ENCODE measurements around the gene CPSF6. TPM values are rescaled to one million over a fixed set of nuclear protein-coding genes. Genes with fewer than 3 reads are reported as not detected.
A peak's percentile ranks its signal among the peaks of the same experiment; 100 is the strongest.

Gene CPSF6
- total RNA-seq, 5 donors from 2014 or later (not counting 1 experiment from before 2014, with no cell fraction given) = 84.3 to 111 (median 86.7) TPM

- ATAC-seq (replicated peaks in 1 of 4) (no peak), DNase-seq (no peak)
- Mint-ChIP-seq H3K9me3 (no peaks in the 10 kb centered on the region), H3K36me3 (no peaks in the 10 kb centered on the region), H3K4me1 (peaks cover 25 to 31% (median 27%) of the 10 kb centered on the region in 3 donors), H3K4me3 (no peak overlapping the region), H3K27ac (no peak overlapping the region), H3K27me3 (peaks cover 12 to 32% of the 10 kb centered on the region in 2 donors)
- CTCF ChIA-PET = interaction anchor here (0.5 to 1.2 kb wide), 2 partner anchors 22 to 46 kb away, joined by 4 to 5 read pairs; no protein-coding TSS in a partner anchor
- WGBS (ENCODE audit: insufficient coverage) = no CpG with 5 or more reads among the region's 3 CpGs
- POLR2A ChIA-PET = interaction anchor here in 1 of 2 donors (0.5 kb wide), 1 partner anchor 40 kb away, joined by 8 read pairs; no protein-coding TSS in a partner anchor
- Histone ChIP-seq H3K9me3 (no peaks in the 10 kb centered on the region), H3K27me3 (replicated peaks in 1 of 2; ENCODE audit: control insufficient read depth in 2 of 2, extremely low read depth in 1 of 2, insufficient read depth in 2 of 2, low read length in 1 of 2) (peaks cover 3 to 12% of the 10 kb centered on the region in 2 experiments), H3K4me1 (ENCODE audit: control insufficient read depth in 1 of 2, extremely low read depth in 1 of 2, insufficient read depth in 2 of 2, low read length in 2 of 2) (peaks cover 4 to 8% of the 10 kb centered on the region in 2 experiments), H3K36me3 (ENCODE audit: control insufficient read depth in 2 of 2, extremely low read depth in 1 of 2, insufficient read depth in 1 of 2, low read length in 1 of 2) (no peaks in the 10 kb centered on the region), H3K4me3 (ENCODE audit: control insufficient read depth in 1 of 2, extremely low read depth in 1 of 2, low read length in 1 of 2) (no peak overlapping the region), H3K27ac (ENCODE audit: low read length) (no peak overlapping the region)
Measured at GRCh38 chr12:69287556-69287955, 48.2 kb downstream of the CPSF6 start.

- peaks cover 12 to 43% of the 10 kb centered on the region in 2 donors for H3K27me3 Mint-ChIP-seq
- H3K4me1 ChIP-seq (ENCODE audit: control insufficient read depth in 1 of 2, extremely low read depth in 1 of 2, insufficient read depth in 2 of 2, low read length in 2 of 2) = peaks cover 3 to 5% of the 10 kb centered on the region in 2 experiments
- no peaks in the 10 kb centered on the region for H3K36me3 ChIP-seq (ENCODE audit: control insufficient read depth in 2 of 2, extremely low read depth in 1 of 2, insufficient read depth in 1 of 2, low read length in 1 of 2)
- H3K36me3 Mint-ChIP-seq = no peaks in the 10 kb centered on the region
- peaks cover 0 to 12% of the 10 kb centered on the region in 2 experiments for H3K27me3 ChIP-seq (replicated peaks in 1 of 2; ENCODE audit: control insufficient read depth in 2 of 2, extremely low read depth in 1 of 2, insufficient read depth in 2 of 2, low read length in 1 of 2)
- H3K9me3 ChIP-seq = no peaks in the 10 kb centered on the region
- ChIA-PET POLR2A (interaction anchor here in 1 of 2 donors (0.5 to 1.1 kb wide), 2 partner anchors 41 to 299 kb away, joined by 6 to 10 read pairs; no protein-coding TSS in a partner anchor), CTCF (interaction anchor here (0.7 to 2.9 kb wide), 22 partner anchors 23 to 1352 kb away, joined by 3 to 32 read pairs (median 3); no protein-coding TSS in a partner anchor)
- no peak overlapping the region for H3K27ac ChIP-seq (ENCODE audit: low read length)
- H3K4me3 ChIP-seq (ENCODE audit: control insufficient read depth in 1 of 2, extremely low read depth in 1 of 2, low read length in 1 of 2) = no peak overlapping the region
- H3K4me1 Mint-ChIP-seq = peaks cover 5 to 19% (median 14%) of the 10 kb centered on the region in 3 donors
- H3K27ac Mint-ChIP-seq = no peak overlapping the region
- H3K4me3 Mint-ChIP-seq = no peak overlapping the region
- no peaks in the 10 kb centered on the region for H3K9me3 Mint-ChIP-seq
- 30% methylated on average over 6 of the region's 9 CpGs for WGBS (ENCODE audit: insufficient coverage)
- DNase-seq = peak; percentile 53 to 90 (median 75)
- ATAC-seq (replicated peaks in 1 of 4) = peak; percentile 100
Measured at GRCh38 chr12:69290545-69291277, 51.3 kb downstream of the CPSF6 start.

GRCh38 chr12:69291278-69291593 is 51.9 kb downstream of the CPSF6 start:
- peaks cover 13 to 43% of the 10 kb centered on the region in 2 donors for H3K27me3 Mint-ChIP-seq

GRCh38 chr12:69298133-69298532 is 58.8 kb downstream of the CPSF6 start:
- Histone ChIP-seq H3K9me3 (no peaks in the 10 kb centered on the region), H3K36me3 (ENCODE audit: control insufficient read depth in 2 of 2, extremely low read depth in 1 of 2, insufficient read depth in 1 of 2, low read length in 1 of 2) (no peaks in the 10 kb centered on the region), H3K27me3 (replicated peaks in 1 of 2; ENCODE audit: control insufficient read depth in 2 of 2, extremely low read depth in 1 of 2, insufficient read depth in 2 of 2, low read length in 1 of 2) (no peaks in the 10 kb centered on the region), H3K4me1 (ENCODE audit: control insufficient read depth in 1 of 2, extremely low read depth in 1 of 2, insufficient read depth in 2 of 2, low read length in 2 of 2) (peaks cover 0 to 2% of the 10 kb centered on the region in 2 experiments), H3K4me3 (ENCODE audit: control insufficient read depth in 1 of 2, extremely low read depth in 1 of 2, low read length in 1 of 2) (no peak overlapping the region), H3K27ac (ENCODE audit: low read length) (no peak overlapping the region)
- Mint-ChIP-seq H3K4me3 (no peak overlapping the region), H3K9me3 (peaks cover 0 to 4% (median 0%) of the 10 kb centered on the region in 3 donors), H3K27me3 (peaks cover 3 to 9% of the 10 kb centered on the region in 2 donors), H3K27ac (no peak overlapping the region), H3K4me1 (peaks cover 0 to 8% (median 6%) of the 10 kb centered on the region in 3 donors), H3K36me3 (peaks cover 4% of the 10 kb centered on the region)
- CTCF ChIA-PET = no interaction called here
- POLR2A ChIA-PET = no interaction called here
- DNase-seq (no peak), ATAC-seq (replicated peaks in 1 of 4) (no peak)
- WGBS (ENCODE audit: insufficient coverage) = no CpG with 5 or more reads among the region's 1 CpG

More at GRCh38 chr12:69291278-69291593, 51.9 kb downstream of the CPSF6 start:
- peaks cover 5 to 19% (median 12%) of the 10 kb centered on the region in 3 donors for H3K4me1 Mint-ChIP-seq
- no peak for DNase-seq
- H3K36me3 ChIP-seq (ENCODE audit: control insufficient read depth in 2 of 2, extremely low read depth in 1 of 2, insufficient read depth in 1 of 2, low read length in 1 of 2) = no peaks in the 10 kb centered on the region
- H3K4me3 ChIP-seq (ENCODE audit: control insufficient read depth in 1 of 2, extremely low read depth in 1 of 2, low read length in 1 of 2) = no peak overlapping the region
- no peaks in the 10 kb centered on the region for H3K9me3 Mint-ChIP-seq
- no peak for ATAC-seq (replicated peaks in 1 of 4)
- H3K27ac ChIP-seq (ENCODE audit: low read length) = no peak overlapping the region
- H3K27ac Mint-ChIP-seq = no peak overlapping the region
- H3K9me3 ChIP-seq = no peaks in the 10 kb centered on the region
- no peak overlapping the region for H3K4me3 Mint-ChIP-seq
- CTCF ChIA-PET = interaction anchor here (0.7 to 2.9 kb wide), 17 partner anchors 24 to 1352 kb away, joined by 3 to 32 read pairs (median 3); no protein-coding TSS in a partner anchor
- peaks cover 0 to 12% of the 10 kb centered on the region in 2 experiments for H3K27me3 ChIP-seq (replicated peaks in 1 of 2; ENCODE audit: control insufficient read depth in 2 of 2, extremely low read depth in 1 of 2, insufficient read depth in 2 of 2, low read length in 1 of 2)
- H3K4me1 ChIP-seq (ENCODE audit: control insufficient read depth in 1 of 2, extremely low read depth in 1 of 2, insufficient read depth in 2 of 2, low read length in 2 of 2) = peaks cover 3 to 5% of the 10 kb centered on the region in 2 experiments
- POLR2A ChIA-PET = interaction anchor here in 1 of 2 donors (0.5 to 1.1 kb wide), 2 partner anchors 40 to 298 kb away, joined by 6 to 10 read pairs; no protein-coding TSS in a partner anchor
- no peaks in the 10 kb centered on the region for H3K36me3 Mint-ChIP-seq

- H3K36me3 ChIP-seq (ENCODE audit: control insufficient read depth in 2 of 2, extremely low read depth in 1 of 2, insufficient read depth in 1 of 2, low read length in 1 of 2) = no peaks in the 10 kb centered on the region
- no peak overlapping the region for H3K4me3 ChIP-seq (ENCODE audit: control insufficient read depth in 1 of 2, extremely low read depth in 1 of 2, low read length in 1 of 2)
- ChIA-PET CTCF (no interaction called here), POLR2A (no interaction called here)
- Mint-ChIP-seq H3K27ac (no peak overlapping the region), H3K4me1 (peaks cover 0 to under 1% (median 0%) of the 10 kb centered on the region in 3 donors), H3K27me3 (peaks cover 3% of the 10 kb centered on the region in 2 donors), H3K4me3 (no peak overlapping the region), H3K9me3 (peaks cover 0 to 7% (median 0%) of the 10 kb centered on the region in 3 donors), H3K36me3 (peaks cover 4% of the 10 kb centered on the region)
- H3K27me3 ChIP-seq (replicated peaks in 1 of 2; ENCODE audit: control insufficient read depth in 2 of 2, extremely low read depth in 1 of 2, insufficient read depth in 2 of 2, low read length in 1 of 2) = no peaks in the 10 kb centered on the region
- no CpG with 5 or more reads among the region's 2 CpGs for WGBS (ENCODE audit: insufficient coverage)
- no peak overlapping the region for H3K27ac ChIP-seq (ENCODE audit: low read length)
- no peaks in the 10 kb centered on the region for H3K9me3 ChIP-seq
- DNase-seq = no peak
- no peak for ATAC-seq (replicated peaks in 1 of 4)
- H3K4me1 ChIP-seq (ENCODE audit: control insufficient read depth in 1 of 2, extremely low read depth in 1 of 2, insufficient read depth in 2 of 2, low read length in 2 of 2) = no peaks in the 10 kb centered on the region
Measured at GRCh38 chr12:69298947-69299346, 59.6 kb downstream of the CPSF6 start.

GRCh38 chr12:69304284-69304683 is 64.9 kb downstream of the CPSF6 start:
- Histone ChIP-seq H3K4me3 (ENCODE audit: control insufficient read depth in 1 of 2, extremely low read depth in 1 of 2, low read length in 1 of 2) (no peak overlapping the region), H3K4me1 (ENCODE audit: control insufficient read depth in 1 of 2, extremely low read depth in 1 of 2, insufficient read depth in 2 of 2, low read length in 2 of 2) (no peaks in the 10 kb centered on the region), H3K9me3 (peaks cover 2% of the 10 kb centered on the region), H3K27me3 (replicated peaks in 1 of 2; ENCODE audit: control insufficient read depth in 2 of 2, extremely low read depth in 1 of 2, insufficient read depth in 2 of 2, low read length in 1 of 2) (no peaks in the 10 kb centered on the region), H3K36me3 (ENCODE audit: control insufficient read depth in 2 of 2, extremely low read depth in 1 of 2, insufficient read depth in 1 of 2, low read length in 1 of 2) (no peaks in the 10 kb centered on the region), H3K27ac (ENCODE audit: low read length) (no peak overlapping the region)
- Mint-ChIP-seq H3K27me3 (no peaks in the 10 kb centered on the region), H3K27ac (no peak overlapping the region), H3K9me3 (peaks cover 10 to 26% (median 16%) of the 10 kb centered on the region in 3 donors), H3K4me3 (no peak overlapping the region), H3K4me1 (no peaks in the 10 kb centered on the region), H3K36me3 (peaks cover 12% of the 10 kb centered on the region)
- DNase-seq (no peak), ATAC-seq (replicated peaks in 1 of 4) (no peak)
- no CpG with 5 or more reads among the region's 1 CpG for WGBS (ENCODE audit: insufficient coverage)
- ChIA-PET CTCF (no interaction called here), POLR2A (interaction anchor here in 1 of 2 donors (0.9 kb wide), 1 partner anchor 170 kb away, joined by 3 read pairs; no protein-coding TSS in a partner anchor)

All from T-cell (primary cell).